Activated CD8-positive, alpha-beta memory T cell treated with anti-CD3 and anti-CD28 coated beads, Interleukin-2, amount 50 U/mL, for 48 hours (primary cell): ENCODE results near the gene OCIAD1.
"Not testable (repeated sequence)": the region's sequence is repeated elsewhere in the genome, so short reads cannot be mapped to it uniquely, and the experiment has no call there.

Experiments used
- DNase-seq: peaks from one replicate; pipeline ENCODE4 v3.0.0-alpha.2; 2020

OCIAD1 gene, protein sequence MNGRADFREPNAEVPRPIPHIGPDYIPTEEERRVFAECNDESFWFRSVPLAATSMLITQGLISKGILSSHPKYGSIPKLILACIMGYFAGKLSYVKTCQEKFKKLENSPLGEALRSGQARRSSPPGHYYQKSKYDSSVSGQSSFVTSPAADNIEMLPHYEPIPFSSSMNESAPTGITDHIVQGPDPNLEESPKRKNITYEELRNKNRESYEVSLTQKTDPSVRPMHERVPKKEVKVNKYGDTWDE

DNA sequence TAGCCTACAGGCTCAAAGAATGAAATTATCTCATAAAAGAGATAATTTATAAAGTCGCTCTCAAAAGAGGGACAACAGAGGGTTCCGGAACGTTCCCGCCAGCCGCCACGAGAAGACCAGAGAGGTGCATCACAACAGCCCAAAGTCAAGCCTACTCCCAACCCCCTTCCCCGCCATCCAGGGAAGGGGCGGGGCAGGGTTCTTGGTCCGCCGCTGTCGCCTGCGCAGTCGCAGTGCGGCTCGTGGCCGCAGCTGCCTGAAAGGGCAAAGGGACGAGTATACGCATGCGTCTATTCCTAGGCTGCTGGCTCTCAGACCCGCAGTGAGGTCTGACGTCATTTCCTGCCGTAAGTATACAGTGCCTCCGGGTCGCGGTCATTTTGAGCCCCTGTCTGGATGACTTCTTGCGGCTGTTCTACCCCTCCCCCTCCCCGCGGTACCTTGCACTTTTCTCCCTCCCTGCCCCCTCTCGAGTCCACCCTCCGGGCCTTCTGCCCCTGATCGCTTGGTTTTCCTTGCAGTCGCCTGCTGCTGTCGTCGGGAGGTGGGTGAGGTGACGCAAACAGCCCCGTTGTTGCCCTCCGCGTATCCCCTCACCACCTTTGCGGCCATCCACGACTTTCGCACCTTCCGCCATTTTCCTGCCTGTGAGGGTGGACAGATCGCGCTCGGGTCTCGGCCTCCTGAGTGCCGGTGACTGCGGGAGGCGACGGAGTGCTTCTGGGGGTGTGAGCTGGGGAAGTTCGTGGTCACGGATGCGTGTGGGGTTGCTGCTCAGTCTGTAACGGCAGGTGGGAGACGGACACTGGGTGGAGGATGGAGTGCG, at the start of gene OCIAD1:
TSS of gene OCIAD1 (plus strand) at position 383 of the 826 bp plus-strand sequence. CDS start 1,537 bp downstream, outside the sequence.
- DNase-seq: peak; percentile 93

DNA sequence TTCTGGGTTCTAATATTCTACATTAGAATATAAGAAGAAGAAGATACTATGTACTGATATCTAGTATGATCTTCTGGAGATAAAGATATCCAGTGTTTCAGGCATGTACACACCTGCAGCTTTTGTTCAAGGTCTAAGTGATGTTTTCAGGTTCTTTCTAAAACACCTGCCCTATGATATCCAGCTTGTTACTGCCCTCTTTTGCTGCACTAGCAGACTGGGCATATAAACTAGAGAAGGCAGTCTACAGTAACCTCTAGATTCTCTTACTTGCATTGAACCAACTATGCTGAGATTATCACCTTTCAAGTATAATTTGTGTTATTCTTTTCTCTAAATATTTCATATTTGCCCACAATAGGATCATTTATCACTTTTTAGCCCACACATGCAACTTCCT, 48.9 kb upstream of the OCIAD1 start:
- DNase-seq: no peak

DNA sequence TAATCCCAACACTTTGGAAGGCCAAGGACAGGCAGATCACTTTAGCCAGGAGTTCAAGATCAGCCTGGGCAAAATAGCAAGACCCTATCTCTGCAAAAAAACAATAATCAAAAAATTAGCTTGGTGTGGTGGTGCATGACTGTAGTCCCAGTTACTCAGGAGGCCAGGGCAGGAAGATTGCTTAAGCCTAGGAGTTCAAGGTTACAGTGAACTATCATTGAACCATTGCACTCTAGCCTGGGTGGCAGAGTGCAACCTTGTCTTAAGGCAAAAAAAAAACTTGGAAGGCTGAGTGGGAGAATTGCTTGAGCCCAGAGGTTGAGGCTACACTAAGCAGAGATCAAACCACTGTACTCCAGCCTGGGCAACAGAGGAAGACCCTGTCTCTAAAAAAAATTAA, 45.6 kb upstream of the OCIAD1 start:
- no peak for DNase-seq

DNA sequence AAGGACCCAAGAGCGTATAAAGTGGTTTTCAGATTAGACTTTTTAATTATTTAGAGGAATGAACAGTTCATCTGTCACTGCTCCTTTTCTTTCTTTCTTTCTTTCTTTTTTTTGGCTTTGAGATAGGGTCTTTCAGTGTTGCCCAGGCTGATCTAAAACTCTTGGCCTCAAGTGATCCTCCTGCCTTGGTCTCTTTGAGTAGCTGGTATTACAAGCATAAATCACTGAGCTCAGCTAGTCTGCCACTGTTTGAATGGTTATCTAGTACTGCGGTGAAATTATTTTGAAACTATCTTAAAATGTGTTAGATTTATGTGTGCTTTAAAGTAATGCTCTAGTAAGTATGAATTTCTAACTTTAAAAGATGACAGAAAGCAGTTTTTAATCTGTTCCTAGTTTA, 44.3 kb upstream of the OCIAD1 start:
- no peak for DNase-seq

DNA sequence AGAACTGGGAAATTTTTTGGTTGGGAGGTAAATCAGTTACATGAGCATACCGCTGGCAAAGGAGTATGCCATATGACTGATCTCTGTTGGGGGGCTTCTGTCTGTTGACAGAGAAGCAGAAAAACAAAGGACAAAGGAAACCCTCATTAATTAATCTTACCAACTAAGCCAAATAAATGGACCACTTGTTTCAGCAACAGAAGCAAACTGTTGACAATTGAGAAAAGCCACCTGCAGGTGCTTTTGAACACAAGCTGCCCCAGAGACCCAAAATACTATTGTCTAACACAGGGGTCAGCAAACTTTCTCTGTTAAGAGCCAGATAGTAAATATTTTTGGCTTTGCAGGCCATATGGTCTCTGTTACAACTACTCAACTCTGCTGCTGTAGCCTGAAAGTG, 43.8 kb upstream of the OCIAD1 start:
- no peak for DNase-seq

DNA sequence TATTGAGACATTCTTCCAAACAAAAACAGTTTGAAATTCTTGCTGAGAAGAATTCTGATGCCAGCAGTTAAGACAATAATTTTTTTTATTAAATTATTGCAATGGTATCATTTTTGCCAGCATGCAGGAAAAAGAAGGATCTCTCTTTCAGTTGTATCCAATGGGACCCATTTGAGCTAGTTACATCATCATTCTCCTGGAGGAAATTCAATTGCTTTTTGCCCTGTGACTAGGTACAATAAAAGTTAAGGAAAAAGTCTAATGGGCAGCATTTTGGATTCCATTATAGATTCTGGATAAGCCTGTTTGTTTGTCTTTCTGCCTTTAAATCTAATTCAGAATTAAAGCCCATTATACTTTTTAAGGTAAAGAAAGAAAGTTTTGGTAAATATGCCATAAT, 40.3 kb upstream of the OCIAD1 start:
- no peak for DNase-seq

DNA sequence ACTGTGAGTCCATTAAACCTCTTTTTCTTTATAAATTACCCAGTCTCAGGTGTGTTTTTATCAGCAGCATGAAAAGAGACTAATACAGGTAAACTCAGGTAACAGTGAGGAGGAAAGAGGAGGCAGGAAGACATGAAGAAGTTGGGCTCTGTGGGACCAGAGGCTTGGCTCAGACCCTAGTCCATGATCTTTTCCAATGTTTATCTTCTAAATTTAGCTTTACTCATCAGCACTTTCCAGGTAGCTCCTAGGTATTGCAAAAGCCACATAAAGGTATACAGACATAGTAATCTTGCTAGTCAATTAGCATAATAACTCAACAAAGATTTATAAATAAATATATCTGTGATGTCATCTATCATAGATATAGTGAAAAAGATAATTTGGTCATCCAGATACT, 39.6 kb upstream of the OCIAD1 start:
- no peak for DNase-seq

DNA sequence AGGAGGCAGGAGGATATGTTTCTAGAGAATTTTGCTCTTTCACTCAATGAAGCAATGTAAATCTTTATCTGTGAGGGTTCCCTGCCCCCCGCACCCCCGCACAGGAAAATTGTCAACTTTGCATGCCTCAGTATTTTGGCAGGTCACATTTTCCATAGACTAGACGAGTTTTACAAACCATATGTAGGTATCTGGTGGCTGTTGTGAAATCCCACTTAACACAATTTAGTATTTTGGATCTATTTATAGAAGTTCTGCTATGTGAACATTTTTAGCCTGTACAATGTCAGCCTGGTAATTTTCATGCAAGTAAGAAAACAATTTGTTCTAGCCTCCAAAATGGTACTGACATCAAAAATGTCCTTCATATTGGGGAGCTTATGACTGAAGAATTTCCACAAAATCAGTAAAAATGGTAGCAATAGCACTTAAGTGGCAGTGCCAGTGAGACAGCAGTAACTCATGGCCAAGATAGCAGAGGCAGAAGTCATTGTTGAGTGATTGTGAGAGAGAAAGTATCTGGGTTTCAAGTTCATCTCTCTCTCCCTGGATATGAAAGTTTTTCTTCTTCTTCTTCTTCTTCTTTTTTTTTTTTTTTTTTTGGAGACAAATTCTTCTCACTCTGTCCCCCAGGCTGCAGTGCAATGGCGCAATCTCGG, 38.4 kb upstream of the OCIAD1 start:
- no peak for DNase-seq

DNA sequence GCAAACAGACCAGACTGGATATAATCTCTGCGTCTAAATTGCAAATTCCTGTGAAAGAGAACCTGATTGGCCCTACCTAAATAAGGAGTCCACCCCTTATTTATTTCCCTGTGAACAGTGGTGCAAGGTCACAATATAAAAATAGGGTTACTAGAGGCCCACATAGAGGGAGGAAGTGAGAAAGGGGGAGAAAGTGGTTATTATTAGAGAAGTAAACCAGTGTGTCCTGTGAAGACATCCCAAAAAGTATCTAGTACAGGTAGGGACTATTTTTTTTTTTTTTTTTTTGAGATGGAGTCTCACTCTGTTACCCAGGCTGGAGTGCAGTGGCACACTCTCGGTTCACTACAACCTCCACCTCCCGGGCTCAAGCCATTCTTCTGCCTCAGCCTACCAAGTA, 35.8 kb upstream of the OCIAD1 start:
- DNase-seq: no peak

DNA sequence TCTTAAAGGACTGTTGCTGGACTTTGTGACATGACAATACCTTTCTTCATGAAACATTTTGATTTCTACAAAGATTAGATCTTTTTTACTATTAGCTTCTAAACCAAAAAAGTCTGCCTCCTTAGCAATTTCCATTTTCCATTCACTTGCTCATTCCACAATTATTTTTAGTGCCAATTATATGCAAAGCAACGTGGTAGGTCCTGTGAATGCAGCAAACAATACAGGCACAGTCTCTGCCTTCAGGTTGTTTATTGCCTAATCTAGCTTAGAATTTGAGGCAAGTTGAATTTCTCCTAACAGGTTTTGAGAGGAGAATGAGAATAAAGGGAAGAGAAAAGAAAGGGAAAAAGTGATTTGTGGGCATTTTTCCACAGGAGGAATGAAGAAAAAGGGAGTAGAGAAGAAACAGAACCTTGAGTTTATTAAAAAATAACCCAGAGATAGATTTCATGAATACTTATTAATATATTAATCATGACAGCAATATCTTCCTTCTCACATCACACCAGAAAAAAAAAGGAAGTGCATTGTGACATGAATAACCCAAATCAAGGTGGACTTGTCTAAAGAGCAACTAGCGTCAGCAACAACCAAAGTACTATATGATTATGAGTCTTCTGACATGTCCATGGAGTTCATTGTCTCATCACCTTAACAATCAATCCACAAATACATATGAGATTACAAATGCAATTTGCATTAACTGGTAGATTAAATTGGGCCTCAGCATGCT, 34.5 kb upstream of the OCIAD1 start:
- no peak for DNase-seq

DNA sequence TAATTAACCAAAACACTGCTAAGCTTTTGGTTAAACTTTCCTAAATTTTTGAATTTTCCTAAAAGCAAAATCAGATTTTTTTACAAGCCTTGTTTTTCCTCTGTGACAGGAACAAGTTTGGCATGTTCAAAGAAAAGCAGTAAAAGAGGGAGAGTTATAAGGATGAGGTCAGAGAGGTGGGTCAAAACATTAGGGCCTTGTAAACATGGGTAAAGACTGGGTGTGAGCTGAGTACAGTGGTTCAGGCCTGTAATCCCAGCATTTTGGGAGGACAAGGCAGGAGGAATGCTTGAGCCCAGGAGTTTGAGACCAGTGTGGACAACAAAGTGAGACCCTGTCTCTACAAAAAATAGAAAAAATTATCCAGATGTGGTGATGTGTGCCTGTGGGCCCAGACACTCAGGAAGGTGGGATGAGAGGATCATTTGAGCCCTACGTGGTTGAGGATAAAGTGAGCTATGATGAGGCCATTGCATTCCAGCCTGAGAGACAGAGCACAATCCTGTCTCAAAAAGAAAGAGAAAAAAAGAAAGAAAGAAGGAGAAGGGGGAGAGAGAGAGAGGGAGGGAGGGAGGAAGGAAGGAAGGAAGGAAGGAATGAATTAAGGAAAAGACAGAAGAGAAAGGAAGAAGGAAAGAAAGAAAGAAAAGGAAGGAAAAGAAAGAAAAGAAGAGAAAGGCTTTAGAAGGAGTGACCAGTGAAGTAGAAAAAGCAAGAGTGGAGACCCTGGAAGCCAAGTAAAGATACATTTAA, 33.8 kb upstream of the OCIAD1 start:
- DNase-seq: no peak

DNA sequence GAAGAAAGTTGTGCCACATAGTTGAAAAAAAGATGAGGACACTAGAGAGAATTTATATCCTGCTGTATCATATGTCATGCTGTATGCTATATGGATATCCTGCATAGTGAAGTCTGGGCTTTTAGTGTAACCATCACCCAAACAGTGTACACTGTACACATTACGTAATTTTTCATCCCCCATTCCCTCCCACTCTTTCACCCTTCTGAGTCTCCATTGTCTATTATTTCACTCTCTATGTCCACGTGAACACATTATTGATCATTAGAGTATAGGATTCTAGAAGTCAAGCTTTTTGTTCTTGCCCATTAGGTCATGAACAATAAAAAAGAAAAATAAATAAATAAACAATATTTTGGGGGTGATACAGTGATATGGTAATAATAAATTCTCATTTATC, 32.8 kb upstream of the OCIAD1 start:
- DNase-seq: no peak

DNA sequence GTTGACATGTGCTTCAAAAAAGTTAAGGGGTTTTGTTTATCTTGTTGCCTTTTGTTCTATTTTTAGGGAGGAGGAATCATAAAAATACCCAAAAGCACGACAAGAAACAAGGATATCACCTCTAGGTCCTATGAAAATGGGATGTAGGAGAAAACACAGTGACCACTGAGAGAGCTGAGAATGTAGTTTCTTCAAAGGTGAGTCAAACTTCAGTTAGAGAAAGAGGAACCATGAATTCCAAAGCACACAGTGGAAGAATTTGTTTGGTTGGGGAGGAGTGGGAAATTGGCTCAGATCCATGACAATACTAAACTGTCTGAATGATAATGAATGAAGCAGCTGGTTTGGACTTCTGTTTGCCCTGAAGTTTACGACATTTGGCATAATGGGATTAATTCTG, 31.7 kb upstream of the OCIAD1 start:
- no peak for DNase-seq

DNA sequence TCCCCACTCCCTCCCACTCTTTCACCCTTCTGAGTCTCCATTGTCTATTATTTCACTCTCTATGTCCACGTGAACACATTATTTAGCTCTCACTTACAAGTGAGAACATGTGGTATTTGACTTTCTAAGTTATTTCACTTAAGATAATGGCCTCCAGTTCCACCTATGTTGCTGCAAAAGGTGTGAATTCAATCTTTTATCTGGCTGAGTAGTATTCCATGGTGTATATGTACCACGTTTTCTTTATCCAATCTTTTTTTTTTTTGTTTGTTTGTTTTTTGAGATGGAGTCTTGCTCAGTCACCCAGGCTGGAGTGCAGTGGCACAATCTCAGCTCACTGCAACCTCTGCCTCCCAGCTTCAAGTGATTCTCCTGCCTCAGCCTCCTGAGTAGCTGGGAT, 30.7 kb upstream of the OCIAD1 start:
- not testable (repeated sequence) for DNase-seq

DNA sequence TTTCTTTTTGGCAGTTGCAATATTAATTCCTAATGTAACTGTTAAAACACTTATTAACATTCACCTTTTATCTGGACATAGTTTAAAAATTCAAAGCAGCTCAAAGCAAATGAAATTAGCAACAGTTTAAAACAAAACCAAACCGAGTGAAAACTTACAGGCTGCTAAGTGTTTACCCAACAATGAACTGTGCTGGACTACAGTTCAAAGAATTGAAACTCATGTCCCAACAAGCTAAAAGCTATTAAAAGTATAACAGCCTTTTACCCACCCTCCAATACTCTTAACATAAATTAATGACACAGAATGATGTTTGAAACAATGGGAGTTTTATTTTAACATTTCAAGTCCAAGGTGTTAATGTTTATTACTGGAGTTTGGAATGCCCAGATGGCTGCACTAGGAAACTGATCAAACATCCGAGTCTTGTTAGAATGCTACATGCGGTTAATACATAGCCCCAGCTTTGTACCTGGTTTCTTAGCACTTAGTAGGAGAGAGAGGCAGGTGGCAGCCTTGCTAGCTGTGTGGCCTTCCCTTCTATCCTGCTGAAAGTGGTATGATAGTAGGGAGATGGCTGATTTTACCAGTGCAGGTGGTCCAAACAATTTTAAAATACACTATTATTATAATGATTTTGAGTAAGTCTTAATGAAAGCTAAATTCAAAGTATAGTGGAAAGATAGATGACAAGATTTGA, 29.7 kb upstream of the OCIAD1 start:
- no peak for DNase-seq

DNA sequence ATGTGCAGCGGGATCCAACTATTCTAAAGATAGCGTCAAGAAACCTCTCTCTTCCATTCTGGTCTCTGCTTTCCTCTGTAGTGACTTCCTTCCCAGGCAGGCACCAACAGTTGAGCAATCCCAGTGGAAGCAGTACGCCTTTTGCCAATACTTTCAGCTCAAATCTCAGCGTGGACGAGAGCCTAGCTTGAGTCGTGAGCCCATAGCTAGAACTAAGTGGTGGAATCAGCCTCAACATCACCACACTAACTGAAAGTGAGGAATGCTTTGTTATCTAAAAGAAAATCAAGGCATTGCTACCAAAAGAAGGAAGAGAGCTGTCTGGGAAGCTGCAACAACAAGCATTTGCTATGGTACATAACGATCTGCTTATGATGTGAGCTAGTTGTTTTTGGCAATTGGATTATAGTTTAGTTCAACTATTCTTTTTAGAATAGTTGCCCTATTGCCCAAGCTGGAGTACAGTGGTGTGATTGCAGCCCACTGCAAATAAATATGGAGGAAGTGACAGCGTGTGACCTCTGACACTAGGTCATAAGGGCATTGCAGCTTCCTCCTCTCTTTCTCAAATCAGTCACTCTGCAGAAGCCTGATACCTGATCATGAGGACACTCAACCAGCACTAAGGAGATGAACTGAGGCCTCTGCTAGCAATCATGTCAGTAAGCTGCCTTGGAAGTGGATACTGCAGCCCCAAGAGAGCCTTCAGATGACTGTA, 26.1 kb upstream of the OCIAD1 start:
- DNase-seq: no peak

DNA sequence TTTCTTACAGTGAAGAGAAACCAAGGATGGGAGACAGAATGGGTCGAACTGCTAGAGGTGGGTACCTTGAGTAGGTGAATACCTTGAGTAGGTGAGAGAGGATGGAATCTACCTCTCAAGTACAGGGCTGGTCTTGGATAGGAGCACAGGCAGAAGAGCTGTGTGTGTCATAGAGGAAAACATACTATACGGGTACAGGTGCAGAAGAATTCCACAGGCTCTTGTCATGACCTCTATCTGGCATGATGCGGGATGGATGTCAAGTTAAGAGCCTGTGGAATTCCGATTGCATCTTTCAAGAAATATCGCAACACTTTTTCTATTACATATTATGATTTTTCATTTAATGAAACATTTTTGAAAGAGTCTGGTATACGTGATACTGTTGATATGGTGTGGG, 18.0 kb upstream of the OCIAD1 start:
- DNase-seq: no peak

DNA sequence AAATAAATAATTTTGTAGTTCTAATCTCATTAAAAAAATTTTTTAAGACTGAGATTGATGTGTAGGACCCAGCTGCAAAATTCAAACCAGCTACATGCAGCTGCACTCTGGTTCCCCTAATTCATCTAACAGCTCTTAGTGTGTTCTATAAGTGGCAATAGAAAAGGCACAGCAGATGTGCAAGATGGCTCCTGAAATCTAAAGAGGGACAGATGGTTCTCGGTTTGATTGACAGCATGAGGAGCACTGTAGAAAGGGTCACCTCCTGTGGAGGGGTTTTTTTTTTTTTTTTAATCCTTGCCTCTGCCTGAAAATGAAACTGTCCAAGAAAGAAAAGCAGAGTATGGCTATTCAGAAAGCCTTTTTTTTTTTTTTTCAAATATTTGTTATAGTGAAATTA, 16.9 kb upstream of the OCIAD1 start:
- no peak for DNase-seq

DNA sequence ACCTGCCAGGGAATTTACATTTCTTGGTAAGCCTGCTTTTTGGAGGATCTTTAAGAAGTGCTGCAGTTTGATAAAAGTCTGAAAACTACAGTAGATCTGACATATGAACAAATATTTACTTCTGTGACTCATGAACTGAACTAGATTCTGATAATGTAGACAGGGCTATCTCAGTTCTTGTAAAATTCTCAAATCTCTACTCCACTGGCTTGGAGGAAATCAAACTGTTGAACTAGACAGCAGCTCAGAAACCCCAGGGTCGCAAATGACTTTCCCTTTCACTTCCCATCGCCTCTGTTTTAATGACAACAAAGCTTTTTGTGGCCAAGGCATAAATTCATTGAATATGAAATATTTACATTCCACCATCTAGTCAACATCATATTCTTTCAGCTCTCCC, 15.4 kb upstream of the OCIAD1 start:
- no peak for DNase-seq

DNA sequence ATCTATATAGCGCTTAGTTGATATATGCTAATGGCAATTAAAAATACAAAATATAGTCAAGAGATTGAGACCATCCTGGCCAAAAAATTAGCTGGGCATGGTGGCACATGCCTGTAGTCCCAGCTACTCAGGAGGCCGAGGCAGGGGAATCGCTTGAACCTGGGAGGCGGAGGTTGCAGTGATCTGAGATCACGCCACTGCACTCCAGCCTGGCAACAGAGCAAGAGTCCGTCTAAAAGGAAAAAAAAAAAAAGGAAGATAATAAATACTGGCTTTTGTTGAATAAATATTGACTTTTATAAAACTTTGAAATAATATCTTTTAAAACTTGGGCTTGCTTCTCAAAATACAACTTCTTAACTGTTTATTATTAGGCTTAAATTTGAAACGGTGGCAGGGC, 14.6 kb upstream of the OCIAD1 start:
- DNase-seq: not testable (repeated sequence)

DNA sequence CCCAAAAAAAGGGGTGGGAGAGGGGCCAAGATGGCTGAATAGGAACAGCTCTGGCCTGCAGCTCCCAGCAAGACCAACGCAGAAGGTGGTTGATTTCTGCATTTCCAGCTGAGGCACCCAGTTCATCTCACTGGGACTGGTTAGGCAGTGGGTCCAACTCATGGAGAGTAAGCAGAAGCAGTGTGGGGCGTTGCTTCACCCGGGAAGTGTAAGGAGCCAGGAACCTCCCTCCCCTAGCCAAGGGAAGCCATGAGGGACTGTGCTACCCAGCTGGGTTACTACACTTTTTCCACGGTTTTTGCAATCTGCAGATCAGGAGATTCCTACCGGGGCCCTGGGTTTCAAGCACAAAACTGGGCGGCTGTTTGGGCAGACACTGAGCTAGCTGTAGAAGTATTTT, 13.9 kb upstream of the OCIAD1 start:
- DNase-seq: no peak
